Measurements from ENCODE around the gene CD200R1L.
"Not testable (repeated sequence)": the region's sequence is repeated elsewhere in the genome, so short reads cannot be mapped to it uniquely, and the experiment has no call there.

CD200R1L gene
- 0 reads per million in 4 experiments for total RNA-seq

DNA sequence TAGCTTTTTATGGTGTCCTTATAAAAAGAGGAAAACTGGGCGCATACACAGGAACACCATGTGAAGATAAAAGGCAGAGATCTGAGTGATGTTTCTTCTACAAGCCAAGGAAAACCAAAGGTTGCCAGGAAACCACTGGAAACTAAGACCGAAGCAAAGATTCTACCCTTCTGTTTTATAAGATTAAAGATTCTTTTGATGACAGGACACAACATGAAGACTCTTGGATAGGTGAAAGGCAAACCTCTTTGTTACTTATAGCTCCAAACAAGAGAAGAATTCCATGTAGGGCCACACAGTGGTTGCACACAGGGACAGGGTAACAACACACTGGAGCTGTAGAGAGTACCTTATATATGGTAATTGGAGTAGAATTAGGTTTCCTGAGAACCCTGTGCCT lies at the start of gene CD200R1L:
TSS of gene CD200R1L (minus strand) at position 101 of the 400 bp plus-strand sequence. CDS start 17,497 bp downstream, outside the sequence.
- DNase-seq, result no peak

DNA sequence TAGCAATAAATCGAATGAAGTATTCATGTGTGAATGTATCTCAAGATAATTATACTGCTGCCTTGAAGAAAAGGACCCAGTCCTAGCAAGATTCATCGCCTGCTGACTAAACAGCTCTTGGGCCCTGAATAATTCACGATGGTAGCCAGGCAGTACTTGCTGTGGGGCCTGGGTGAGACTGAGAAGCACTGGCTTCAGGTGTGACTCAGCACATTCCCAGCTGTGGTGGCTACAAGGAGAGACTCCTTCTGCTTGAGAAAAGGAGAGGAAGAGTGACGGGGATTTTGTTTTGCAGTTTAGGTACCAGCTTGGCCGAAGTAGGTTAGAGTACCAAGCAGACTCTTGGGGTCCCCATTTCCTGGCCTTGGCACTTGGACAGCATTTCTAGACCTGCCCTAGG lies 47.6 kb upstream of the CD200R1L start:
- no peak for DNase-seq

GRCh38 chr3:112889357-112889756 lies 42.7 kb upstream of the CD200R1L start:
- no peak for DNase-seq

DNA sequence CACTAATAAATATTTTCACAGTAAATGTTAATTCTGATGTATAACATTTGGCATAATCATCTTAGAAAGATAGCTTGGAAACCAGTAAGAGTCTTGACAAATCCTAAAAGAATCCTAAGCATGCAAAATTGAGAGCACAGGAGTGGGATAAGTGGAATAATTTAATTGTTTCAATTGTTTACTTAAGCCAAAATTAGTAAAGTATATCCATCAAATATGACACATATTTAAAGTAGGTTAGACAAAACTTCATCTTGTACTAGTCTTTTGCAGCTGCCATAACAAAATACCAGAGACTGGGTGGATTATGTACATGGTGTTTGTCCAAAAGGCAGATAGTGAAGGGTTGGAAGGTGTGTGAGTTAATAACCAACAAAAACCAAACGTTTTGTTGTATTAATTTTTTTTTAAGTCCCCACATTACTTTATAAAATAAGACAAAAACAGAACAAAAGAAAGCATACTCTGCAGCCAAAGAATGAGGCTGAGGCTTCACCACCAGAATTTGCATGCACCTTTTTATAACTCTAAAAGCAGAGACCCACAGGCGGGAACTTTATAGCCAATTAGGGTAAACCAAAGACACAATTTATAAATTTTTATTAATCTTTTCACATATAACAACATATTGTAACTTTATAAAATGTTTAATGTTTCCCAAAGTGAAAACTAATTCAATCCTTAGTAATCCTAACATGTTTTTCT lies 41.9 kb upstream of the CD200R1L start:
- no peak for DNase-seq

- DNase-seq, result no peak
Observed at GRCh38 chr3:112884678-112885290, 38.1 kb upstream of the CD200R1L start.

GRCh38 chr3:112881891-112882290 lies 35.2 kb upstream of the CD200R1L start:
- no peak for DNase-seq

GRCh38 chr3:112875561-112875960 lies 28.9 kb upstream of the CD200R1L start:
- DNase-seq, result no peak

- no peak for DNase-seq
Observed at GRCh38 chr3:112874725-112875124, 28.1 kb upstream of the CD200R1L start.

DNA sequence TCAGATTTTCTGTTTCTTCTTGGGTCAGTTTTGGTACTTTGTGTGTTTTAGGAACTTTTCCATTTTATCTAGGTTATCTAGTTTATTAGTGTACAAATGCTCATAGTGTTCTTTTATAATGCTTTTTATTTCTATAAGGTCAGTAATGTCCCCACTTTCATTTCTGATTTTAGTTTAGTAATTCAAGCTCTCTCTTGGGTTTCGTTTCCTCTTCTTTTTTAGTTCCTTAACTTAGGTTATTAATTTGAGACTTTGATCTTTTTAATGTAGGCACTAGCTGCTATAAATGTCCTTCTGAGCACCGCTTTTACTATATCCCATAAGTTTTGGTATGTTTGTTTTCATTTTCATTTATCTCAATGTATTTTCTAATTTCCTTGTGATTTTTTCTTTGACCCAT lies 27.0 kb upstream of the CD200R1L start:
- no peak for DNase-seq

DNA sequence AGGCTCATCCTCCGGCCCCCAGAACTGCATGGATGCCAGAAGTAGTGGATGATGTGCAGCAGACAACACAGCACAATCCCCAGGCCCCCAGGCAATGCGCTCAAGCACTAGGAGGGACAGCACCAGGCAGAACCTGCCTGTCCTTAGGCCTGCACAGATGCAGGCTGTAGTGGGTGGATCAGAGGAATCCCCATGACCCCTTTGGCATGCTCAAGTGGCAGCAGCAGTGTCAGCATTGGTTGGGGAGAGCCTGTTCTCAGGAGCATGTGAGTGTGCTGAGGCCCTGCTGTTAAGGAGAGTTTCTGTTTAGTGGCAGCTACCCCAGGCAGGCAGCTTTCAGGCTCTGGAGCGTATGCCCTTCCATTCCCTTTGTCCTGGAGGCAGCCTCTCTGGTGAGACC lies 25.1 kb upstream of the CD200R1L start:
- no peak for DNase-seq

DNA sequence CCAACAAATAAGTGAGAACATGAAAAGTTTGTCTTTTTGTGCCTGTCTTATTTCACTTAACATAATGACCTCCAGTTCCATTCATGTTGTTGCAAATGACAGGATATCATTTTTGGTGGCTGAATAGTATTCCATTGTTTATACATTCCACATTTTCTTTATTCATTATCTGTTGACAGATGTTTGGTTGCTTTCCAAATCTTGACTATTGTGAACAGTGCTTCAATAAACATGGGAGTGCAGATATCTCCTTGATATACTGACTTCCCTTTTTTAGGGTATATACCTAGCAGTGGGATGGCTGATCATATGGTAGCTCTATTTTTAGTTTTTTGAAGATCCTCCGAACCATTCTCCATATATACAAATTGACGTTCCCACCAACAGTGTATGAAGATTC lies 19.1 kb upstream of the CD200R1L start:
- DNase-seq, result no peak

DNA sequence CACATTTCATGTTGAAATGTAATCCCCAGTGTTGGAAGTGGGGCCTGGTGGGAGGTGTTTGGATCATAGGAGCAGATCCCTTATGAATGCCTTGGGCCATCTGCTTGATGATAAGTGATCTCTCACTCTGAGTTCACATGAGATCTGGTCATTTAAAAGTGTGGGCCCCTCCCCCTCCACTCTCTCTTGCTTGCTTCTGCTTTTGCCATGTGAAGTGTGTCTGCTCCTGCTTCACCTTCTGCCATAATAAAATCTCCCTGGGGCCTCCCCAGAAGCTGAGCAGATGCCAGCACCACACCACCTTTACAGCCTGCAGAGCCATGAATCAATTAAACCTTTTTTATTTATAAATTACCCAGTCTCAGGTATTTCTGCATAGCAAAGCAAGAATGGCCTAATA lies 14.2 kb upstream of the CD200R1L start:
- no peak for DNase-seq

DNA sequence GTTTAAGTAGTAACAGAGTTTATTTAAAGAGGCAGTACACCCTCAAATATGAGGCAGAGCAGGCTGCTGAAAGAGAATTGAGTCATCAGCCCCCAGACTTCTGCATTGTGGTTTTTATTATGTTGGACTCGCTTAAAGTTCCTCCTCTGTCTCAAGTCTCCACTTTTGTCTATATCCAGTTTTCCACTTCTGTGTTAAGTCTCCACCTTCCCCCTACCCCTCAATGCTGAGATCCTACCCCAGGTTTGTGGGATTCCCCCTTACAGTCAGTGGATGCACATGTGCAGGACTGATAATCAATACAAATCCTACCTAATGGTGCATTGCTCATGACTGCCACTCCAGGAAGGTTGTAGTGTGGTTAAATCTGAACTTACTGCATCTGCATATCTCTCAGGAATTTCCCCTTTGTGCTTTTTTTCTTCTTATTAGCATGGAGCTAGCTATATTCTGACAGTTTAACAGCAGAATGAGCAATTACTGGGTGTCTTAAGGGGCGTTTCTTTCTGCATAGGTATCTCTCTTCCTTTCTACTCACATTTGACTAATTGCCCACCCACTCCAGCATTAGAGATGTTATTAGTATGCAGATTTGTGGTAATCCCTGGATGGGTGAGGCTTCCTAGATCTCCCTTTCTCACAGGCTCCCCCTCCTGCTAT lies 11.9 kb upstream of the CD200R1L start:
- no peak for DNase-seq

GRCh38 chr3:112857526-112857925 lies 10.9 kb upstream of the CD200R1L start:
- DNase-seq, result no peak

DNA sequence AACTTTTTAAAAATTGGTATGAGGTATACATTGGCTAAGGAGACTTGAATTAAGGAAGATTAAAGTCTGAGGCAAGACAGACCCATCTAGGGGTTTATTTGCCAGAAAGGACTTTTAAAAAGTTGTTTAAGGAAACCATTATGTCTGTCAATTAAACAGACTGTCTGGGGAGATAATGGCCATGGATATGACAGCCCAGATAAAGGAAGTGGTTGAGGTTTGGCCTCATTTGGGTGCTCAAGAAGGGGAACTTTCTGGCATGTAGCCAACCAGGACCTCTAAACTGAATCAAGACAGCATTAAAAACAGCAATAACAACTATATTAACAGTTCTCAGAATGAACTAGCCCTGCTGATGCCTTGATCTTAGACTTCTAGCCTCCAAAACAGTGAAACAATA lies 9.9 kb upstream of the CD200R1L start:
- no peak for DNase-seq

- no peak for DNase-seq
Observed at GRCh38 chr3:112855883-112856282, 9.2 kb upstream of the CD200R1L start.

DNA sequence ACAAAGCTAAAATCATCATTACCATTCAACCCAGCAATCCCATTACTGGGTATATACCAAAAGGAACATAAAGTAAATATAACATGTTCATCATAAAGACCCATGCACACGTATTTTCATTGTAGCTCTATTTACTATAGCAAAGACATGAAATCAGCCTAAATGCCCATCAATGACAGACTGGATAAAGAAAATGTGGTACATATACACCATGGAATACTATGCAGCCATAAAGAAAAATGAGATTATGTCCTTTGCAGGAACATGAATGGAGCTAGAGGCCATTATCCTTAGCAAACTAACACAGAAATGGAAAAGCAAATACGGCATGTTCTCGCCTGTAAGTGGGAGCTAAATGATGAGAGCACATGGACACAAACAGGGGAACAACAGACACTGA lies 8.4 kb upstream of the CD200R1L start:
- not testable (repeated sequence) for DNase-seq

DNA sequence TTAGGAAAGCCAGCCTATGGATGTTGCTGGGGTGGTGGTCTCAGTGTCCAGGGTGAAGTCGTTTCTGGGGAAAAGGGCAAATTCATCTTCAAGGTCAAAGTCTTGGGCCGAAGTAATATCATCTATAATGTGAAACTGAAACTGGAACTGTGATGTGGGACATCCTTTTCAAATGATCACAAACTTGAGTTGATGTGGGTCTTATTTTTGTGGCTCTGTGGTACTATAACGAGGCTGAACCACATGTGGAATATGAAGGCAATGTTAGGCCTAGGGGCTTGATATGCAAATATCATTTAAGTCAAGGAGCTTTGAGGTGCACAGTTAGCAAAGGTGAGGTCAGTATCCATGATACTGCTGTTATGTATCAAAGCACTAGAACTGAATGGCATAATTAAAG lies 1.5 kb upstream of the CD200R1L start:
- no peak for DNase-seq

DNA sequence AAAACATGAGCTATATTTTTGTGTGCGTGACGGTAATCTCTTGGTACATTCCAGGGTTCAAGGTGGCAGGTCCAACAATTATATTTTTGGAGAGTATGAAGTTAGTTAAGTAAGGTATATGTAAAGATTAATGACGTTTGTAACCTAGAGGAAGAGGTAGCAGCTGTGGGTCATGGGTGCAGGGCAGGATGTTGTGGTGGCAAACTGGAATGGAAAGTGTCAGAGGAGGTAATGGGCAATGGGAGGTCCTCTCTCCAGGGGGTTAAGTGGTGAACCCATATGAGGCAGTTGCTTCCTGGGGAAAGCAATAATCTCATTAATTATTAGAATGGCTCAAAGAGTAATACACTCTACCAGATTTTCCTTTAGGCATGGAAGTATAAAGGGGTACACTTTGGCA lies 1.0 kb upstream of the CD200R1L start:
- DNase-seq, result no peak

DNA sequence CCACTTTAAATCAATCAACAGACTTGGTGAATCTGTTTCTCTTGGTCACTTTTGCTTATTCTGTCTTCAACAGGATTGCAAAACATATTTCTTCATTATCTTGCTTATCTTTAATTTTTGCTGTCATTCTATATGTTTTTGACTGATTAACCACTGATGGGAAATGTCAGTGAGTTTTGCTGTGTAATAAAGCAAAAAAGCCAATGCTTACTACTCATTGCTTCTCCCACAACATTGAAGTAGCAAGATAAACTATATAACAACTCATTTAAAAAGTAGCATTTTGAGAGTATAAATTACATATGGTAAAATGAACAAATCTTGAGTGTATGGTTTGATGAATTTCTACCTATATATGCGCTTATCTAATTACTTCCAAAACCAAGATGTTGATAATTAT lies 892 bp downstream of the CD200R1L start:
- DNase-seq, result no peak

DNA sequence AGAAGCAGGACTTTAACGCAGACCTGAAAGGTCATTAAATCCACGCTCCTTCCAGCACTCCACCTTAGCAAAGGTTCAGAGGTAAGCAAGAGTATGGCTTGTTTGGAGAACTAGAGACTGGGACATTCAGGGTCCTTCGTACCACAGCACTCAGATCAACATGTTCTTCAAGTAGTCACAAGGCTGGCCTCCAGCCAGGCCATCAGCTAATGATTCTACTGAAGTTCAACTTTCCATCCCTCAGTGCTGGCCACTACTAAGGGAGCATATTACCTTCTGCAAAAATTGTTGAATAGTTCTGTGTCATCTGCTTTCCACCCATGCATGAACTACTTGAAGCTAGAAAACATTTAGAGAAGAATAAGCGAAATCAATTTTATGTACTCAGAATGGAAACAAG lies 17.6 kb downstream of the CD200R1L start:
- DNase-seq, result no peak

DNA sequence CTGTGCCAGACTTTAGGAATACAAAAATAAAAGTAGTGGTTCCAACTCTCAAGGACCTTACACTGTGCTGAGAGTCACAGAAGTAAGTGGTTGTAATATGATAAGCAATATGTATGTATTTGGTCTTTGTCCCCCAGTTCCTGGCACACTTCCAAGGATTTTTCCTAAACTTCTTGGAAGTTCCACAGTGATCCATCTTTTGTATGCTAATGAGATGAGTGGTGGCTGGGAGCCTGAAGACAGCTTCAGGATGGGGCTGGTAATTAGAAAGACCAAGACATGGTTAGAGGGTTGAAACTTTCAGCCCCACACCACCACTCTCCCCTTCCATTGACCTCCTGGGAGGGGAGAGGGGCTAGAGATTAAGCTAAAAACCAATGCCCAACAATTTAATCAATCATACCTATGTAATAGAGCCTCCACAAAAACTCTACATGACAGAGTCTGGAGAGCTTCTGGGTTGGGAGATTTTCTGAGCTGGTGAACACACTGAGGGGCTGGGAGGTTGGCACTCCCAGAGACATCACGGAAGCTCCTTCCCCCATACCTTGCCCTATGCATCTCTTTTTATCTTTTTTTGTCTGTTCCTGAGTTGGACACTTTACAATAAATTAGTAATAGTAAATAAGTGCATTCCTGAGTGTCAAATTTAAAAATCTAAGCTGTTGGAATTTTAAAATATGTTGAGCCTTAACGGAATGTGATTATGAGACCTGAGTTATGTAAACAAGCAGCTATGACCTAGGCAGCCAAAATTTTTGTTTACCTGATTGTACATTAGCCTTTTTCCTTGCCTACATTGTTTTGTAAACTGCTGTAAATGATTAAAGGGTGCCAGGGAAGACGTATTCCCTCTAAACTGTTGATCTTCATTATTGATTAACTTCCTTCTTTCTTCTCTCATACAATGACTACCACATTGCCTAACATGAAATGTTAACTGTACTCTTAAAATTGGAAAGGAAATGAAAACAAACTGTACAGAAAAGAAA lies 24.3 kb downstream of the CD200R1L start:
- DNase-seq, result no peak

- DNase-seq, result no peak
Observed at GRCh38 chr3:112818289-112818688, 28.4 kb downstream of the CD200R1L start.

Measured in effector CD8-positive, alpha-beta T cell (primary cell).